Measurements from ENCODE around the gene MARCHF10.

The MARCHF10 gene

GRCh38 chr17:62753562-62753961 is 54.6 kb downstream of the MARCHF10 start:
- DNase-seq (ENCODE audit: low read depth): no peak

- DNase-seq (ENCODE audit: low read depth): no peak
These were observed 56.9 kb downstream of the MARCHF10 start for GRCh38 chr17:62751060-62751691.

- DNase-seq (ENCODE audit: low read depth): no peak
These were observed 57.5 kb downstream of the MARCHF10 start for GRCh38 chr17:62750631-62751051.

GRCh38 chr17:62749926-62750325 is 58.2 kb downstream of the MARCHF10 start:
- no peak for DNase-seq (ENCODE audit: low read depth)

GRCh38 chr17:62746941-62747340 is 61.2 kb downstream of the MARCHF10 start:
- DNase-seq (ENCODE audit: low read depth): no peak

- DNase-seq (ENCODE audit: low read depth): no peak
These were observed 62.3 kb downstream of the MARCHF10 start for GRCh38 chr17:62745806-62746205.

- DNase-seq (ENCODE audit: low read depth): no peak
These were observed 63.9 kb downstream of the MARCHF10 start for GRCh38 chr17:62744259-62744658.

GRCh38 chr17:62741290-62741689 is 66.8 kb downstream of the MARCHF10 start:
- DNase-seq (ENCODE audit: low read depth): no peak

GRCh38 chr17:62739645-62740388 is 68.3 kb downstream of the MARCHF10 start:
- no peak for DNase-seq (ENCODE audit: low read depth)

- DNase-seq (ENCODE audit: low read depth): no peak
These were observed 69.8 kb downstream of the MARCHF10 start for GRCh38 chr17:62738281-62738680.

GRCh38 chr17:62737513-62737912 is 70.6 kb downstream of the MARCHF10 start:
- no peak for DNase-seq (ENCODE audit: low read depth)

GRCh38 chr17:62735044-62735651 is 73.0 kb downstream of the MARCHF10 start:
- DNase-seq (ENCODE audit: low read depth): no peak

- DNase-seq (ENCODE audit: low read depth): no peak
These were observed 76.0 kb downstream of the MARCHF10 start for GRCh38 chr17:62732125-62732524.

- no peak for DNase-seq (ENCODE audit: low read depth)
These were observed 80.0 kb downstream of the MARCHF10 start for GRCh38 chr17:62727916-62728672.

- no peak for DNase-seq (ENCODE audit: low read depth)
These were observed 82.3 kb downstream of the MARCHF10 start for GRCh38 chr17:62725791-62726249.

- DNase-seq (ENCODE audit: low read depth): peak; percentile 76
These were observed 83.5 kb downstream of the MARCHF10 start for GRCh38 chr17:62724398-62725146.

- DNase-seq (ENCODE audit: low read depth): no peak
These were observed 84.3 kb downstream of the MARCHF10 start for GRCh38 chr17:62723842-62724241.

GRCh38 chr17:62722625-62723024 is 85.5 kb downstream of the MARCHF10 start:
- no peak for DNase-seq (ENCODE audit: low read depth)

GRCh38 chr17:62720126-62720850 is 87.8 kb downstream of the MARCHF10 start:
- no peak for DNase-seq (ENCODE audit: low read depth)

GRCh38 chr17:62719586-62719985 is 88.5 kb downstream of the MARCHF10 start:
- DNase-seq (ENCODE audit: low read depth): no peak

- DNase-seq (ENCODE audit: low read depth): no peak
These were observed 89.7 kb downstream of the MARCHF10 start for GRCh38 chr17:62718429-62718828.
